ENCODE data around the gene MOB2.

Gene MOB2

DNA sequence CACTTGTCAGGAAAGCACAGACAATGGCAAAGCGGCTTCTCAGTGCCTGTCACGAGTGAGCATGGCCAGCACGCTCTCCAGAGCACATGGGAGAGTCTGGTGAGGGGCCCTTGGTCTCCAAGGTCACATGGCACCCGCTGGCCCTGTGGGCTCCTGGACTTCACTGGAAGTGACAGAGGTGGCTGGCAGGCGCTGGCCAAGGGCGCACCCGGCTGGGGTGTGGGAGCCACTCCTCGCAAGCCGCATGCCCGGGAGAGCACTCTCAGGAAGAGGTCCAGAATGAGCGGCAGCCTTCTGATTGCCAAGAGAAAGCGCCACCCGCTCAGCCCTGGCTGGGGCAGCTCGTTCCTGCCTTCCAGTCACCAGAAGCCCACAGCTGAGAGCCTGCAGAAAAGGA is 17.1 kb upstream of the MOB2 start:
- DNase-seq (ENCODE audit: low spot score) = no peak

DNA sequence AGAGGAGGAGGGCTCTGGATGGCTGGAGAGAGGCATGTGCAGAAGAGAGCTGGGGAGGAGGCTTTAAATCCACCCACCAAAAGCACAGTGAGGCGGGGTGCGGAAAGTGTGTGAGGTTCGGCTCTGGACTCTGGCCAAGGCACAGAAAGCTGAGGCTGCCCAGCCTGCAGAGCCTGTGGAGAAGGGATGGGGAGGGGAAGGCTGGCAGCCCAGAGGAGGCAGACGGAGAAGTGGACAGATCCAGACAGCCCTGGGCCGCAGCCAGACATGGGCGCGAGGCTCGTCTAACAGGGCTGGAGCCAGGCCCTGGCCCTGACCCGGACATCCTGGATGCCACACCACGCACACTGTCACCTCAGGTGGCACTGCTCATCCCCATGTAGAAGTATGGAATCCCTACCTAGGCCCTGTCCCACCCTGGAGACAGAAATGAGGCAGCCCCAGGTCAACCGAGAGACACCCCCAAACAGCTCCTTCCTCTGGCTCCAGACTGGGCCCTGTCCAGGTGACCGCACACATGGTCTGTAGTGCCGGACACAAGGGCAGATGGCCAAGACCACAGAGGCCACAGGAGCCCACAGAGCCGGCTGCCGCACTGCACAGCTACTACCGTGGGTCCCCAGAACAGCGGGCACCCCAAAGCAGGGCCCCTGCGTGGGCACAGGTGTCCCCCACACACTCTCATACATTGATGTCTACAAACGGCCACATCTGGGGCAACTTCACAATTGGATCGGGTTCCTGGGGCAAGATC is 16.6 kb upstream of the MOB2 start:
- DNase-seq (ENCODE audit: low spot score) = no peak

DNA sequence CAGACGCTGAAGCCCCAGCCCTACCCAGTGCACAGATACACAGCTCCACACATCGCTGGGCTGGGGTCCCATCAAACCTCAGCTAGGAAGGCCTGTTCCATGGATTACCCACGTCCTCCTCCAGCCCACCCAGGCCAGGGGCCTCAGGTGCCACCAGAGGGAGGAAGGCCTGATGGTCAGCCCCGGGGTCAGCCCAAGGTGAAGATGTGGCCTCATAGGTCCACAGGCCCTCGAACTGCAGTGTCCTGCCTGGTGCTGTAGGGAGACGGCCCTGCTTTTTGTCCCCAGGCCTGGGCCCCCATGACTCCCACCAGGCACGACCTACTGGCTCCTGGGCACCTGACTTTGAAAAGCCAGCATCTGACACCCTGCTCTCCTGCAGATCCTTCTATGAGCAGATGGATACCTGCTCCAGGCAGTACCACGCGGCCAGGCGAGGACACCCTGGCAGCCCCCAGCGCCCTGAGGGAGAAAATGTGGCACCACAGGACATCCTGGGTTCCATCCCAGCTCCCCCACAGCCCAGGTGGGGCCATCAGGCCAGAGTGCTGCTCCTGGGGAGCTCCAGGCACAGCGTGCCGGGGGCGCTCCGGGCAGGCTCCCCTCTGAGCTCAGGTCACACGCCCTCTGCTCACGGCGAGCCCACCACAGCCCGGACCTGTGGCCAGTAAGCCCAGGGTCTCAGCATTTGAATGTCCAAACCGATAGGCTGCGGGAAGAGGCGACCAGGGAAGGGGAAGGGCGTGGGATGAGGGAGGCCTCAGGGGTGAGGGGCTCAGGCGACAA is 15.8 kb upstream of the MOB2 start:
- DNase-seq (ENCODE audit: low spot score) = no peak

DNA sequence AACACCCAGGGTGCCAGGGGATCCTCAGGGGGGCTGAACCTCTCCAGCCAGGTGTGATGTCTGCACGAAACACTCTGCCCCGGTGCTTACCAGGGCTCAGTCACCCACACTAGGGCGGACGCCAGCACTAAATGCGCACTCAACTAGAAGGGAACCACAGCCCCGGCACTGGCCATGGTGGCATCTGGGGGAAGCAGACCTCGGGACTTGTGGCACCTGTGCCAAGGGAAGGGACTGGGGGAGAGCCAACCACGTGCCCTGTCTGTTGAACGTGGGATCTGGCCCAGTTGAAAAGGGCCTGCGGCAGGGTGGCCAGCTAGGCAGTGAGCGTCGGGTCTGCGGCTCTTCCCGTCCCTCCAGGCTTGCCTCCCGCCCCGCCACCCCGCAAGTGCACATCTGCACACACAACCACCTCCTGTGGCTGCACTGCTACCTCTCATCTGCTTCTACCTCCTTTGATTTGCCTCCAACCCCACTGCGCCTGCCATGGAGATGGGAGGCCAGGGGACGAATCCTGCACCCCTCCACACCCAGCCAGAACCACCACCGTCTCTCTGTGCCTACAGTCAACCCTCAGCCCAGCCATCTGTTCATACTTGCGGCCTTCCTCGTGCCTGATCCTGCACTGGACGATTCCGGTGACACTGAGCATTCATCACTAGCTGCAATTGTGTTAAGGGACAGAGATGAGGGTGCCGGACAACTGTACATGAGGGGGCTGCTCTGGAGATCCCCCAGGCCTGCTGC is 15.0 kb upstream of the MOB2 start:
- DNase-seq (ENCODE audit: low spot score) = no peak

DNA sequence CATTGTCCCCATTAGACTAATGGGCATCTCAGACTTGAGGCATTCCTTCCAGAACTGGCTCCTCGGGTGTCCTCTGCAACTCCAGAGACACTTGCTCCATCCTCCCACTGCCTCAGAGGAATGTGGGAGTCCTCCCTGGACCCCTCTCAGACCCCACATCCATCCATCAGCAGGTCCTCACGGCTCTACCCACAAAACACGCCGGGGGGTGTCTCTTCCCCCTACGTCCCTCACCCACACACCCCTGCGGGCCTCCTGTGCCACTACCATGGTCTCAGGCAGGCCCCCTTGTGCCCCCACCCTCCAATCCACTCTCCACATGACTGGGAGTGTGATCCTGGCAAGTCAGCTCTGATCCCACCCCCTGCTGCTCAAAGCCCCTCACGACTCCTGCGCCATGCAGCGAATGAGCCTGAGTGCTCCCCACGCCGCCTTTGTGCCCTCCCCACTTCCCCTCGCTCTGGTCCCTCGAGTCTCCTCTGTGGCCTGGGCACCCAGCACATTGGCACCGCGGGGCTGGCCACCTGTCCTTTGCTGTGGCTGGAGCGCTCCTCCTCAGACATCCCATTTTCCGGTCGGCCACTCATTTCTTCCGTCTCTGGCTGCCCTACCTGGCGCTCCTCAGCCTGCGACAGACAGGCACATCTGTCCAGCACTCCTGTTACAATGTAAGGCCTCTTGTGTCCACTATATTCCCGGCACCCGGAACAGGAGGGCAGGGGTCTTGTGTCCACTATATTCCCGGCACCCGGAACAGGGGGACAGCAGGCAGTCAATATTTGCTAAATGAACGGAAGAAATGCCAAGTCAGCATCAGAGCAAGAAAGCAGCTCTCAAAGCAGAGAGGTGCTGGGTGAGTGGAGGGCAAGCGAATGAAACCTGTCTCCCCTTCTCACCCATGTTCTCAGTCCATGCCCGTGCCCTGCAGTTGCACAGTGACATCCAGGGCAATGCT is 14.2 kb upstream of the MOB2 start:
- no peak for DNase-seq (ENCODE audit: low spot score)

DNA sequence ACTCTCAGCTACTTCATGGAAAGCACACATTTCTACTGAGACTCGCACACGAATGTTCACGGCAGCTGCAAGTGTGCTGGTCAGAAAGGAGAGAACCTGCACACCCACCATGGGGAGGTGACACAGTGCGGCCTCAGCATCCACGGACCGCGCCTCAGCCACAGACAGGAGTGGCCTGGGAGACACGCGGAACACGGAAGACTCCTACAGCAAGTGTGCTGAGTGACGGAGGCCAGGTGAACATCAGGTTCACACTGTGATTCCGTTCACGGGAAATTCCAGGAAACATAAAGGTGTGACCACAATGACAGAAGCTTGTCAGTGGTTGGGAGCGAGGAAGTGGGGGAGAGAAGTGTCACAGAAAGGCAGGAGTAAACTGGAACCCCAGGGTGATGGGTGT is 13.3 kb upstream of the MOB2 start:
- no peak for DNase-seq (ENCODE audit: low spot score)

DNA sequence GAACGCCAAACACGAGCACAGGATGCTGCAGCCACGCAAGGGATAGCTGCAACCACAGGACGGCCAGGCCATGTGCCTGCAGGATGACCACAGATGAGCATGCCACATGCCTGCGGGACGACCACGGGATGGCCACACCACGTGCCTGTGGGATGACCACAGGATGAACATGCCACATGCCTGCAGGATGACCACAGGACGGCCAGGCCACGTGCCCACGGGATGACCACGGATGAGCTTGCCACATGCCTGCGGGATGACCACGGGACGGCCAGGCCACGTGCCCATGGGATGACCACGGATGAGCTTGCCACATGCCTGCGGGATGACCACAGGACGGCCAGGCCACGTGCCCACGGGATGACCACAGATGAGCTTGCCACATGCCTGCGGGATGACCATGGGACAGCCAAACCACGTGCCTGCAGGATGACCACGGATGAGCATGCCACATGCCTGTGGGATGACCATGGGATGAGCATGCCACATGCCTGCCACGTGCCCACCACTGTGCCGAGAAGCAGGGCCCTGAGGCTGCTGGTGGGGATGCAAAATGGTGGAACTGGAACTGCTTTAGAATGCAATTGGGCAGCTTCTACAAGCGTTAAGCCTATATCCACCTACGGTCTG is 12.8 kb upstream of the MOB2 start:
- no peak for DNase-seq (ENCODE audit: low spot score)

DNA sequence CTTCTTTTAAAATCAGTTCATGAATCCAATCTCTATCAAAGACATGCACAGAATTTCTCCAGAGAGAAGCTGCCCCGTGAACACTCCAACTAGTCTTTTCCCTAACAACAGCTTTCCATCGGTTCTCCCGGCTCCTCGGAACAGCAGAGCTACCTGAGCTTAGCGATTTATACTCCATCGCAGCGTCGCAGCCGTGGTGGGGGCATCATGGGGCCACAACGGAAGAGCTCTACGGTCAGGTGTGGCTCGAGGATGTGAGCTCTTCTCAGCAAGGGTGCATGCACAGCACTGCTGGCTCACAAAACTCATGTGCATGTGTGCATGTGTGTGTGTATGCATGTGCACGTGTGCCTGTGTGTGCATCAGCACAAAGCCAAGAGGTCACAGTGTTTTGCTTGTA is 11.7 kb upstream of the MOB2 start:
- DNase-seq (ENCODE audit: low spot score) = no peak

DNA sequence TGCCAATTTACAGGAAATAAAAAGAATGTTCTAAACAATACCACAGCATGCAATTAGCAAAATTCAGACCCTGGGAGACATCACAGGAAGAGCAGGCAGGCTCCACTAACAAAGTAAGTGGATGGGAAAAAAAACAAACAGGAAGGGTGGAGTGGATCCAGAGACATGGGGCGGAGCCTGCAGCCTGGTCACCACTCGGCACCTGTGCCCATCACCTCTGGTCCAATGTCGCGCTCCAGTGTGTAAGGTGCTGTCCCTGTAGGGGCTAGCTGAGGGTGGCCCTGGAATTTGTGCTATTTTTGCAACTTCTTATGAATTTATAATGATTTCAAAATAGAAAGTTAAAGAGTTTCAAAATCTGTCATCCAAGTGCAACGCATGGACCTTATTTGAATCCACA is 11.0 kb upstream of the MOB2 start:
- no peak for DNase-seq (ENCODE audit: low spot score)

DNA sequence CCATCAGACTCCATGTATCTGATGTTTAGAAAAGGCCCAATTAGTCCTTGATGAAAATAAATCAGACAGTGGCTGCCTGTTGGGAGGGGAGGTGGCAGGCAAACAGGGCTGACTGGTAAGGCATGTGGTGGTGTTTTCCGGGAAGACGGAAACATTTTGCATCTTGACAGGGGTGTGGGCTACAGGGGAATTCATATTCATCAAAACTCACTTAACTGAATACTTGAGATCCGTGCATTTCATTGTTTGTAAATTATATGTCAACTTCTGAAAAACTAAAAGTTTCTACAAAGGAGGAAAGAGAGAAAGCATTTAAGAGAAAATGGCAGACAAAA is 10.1 kb upstream of the MOB2 start:
- DNase-seq (ENCODE audit: low spot score) = no peak

DNA sequence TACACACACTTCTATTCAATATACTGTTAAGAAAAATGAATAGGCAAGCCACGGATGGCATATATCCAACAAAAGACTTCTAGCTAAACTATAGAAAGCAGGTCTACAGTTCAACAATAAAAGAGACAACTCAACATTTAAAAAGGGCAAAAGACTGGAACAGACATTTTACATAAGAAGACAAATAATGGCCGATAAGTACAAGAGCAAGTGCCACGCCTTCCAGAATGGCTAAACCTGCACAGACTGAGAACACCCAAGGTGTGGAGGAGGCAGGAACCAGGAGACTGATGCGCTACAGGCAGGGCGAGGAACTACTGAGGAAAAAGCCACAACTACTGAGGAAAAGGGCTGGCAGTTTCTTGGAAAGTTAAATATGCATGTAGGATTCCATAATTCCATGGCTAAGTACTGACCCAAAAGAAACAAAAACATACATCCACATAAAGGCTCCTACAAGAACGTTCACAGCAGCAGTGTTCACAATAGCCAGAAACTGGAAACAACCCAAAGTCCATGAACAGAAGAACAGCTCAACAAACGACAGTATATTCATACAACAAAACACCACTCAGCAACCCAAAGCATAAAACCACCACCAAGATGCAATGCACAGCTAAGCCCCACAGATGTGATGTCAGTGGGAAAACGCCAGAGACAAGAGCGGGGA is 9.6 kb upstream of the MOB2 start:
- DNase-seq (ENCODE audit: low spot score) = no peak

DNA sequence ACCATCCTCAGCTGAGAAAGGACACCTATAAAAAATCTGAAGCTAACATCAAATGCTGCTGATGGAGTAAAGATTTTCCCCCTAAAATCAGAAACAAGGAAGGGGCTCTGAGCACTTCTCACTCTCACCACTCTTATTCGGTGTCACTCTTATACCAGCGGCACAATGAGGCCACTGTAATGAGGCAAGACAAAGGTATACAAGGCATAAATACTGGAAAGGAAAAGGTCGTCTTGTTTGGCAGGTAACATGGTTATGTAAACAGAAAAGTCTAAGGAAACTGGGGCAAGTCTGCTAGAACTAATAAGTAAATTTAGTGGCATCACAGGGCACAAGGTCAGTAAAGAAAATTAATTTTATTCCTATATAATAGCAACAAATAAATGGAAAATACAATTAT is 8.1 kb upstream of the MOB2 start:
- no peak for DNase-seq (ENCODE audit: low spot score)

DNA sequence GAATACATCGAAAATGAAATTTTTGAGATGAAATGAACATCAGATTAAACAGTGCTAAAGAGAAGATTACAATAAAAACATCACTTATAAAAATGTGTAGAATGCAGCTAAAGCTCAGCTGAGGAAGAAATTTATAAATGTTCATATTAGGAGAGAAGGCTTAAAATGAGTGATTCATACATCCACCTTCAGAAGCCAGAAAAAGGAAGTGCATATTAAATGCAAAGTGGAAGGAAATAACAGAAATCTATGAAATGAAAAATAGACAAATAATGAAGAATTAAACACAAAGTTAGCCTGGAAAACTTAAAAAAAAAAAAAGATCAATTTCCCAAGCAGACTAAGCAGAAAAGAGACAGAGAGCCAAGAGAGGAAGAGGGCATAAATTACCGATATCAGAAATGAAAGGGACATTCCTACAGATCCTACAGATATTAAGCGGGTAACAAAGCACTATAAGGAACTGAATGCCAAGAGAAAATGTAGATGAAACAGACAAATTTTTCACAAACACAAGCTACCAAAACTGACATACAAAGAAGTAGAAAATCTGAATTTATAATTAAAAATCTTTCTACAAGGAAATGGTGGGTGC is 7.2 kb upstream of the MOB2 start:
- DNase-seq (ENCODE audit: low spot score) = no peak

DNA sequence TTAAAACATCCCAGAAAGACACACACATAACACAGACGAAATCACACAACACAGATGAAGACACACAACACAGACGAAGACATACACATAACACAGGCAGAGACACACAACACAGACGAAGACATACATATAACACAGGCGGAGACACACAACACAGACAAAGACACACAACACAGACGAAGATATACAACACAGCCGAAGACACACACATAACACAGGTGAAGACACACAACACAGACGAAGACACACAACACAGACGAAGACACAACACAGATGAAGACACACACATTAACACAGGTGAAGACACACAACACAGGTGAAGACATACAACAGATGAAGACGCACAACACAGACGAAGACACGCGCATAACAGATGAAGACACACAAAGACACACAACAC is 4.8 kb upstream of the MOB2 start:
- no peak for DNase-seq (ENCODE audit: low spot score)

DNA sequence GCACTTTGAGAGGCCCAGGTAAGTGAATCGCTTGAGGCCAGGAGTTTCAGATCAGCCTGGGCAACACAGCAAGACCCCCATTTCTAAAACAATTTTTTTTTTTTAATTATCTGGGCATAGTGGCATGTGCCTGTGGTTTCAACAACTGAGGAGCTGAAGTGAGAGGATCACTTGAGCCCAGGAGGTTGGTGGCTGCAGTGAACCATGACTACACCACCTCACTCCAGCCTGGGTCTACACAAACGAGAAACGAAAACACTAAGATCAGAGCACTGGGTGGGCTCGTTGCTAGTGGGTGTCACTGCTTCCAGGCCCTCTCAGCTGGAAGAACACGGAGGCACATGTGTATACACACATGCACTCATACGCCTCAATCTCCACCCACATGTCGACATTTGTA is 4.1 kb upstream of the MOB2 start:
- no peak for DNase-seq (ENCODE audit: low spot score)

DNA sequence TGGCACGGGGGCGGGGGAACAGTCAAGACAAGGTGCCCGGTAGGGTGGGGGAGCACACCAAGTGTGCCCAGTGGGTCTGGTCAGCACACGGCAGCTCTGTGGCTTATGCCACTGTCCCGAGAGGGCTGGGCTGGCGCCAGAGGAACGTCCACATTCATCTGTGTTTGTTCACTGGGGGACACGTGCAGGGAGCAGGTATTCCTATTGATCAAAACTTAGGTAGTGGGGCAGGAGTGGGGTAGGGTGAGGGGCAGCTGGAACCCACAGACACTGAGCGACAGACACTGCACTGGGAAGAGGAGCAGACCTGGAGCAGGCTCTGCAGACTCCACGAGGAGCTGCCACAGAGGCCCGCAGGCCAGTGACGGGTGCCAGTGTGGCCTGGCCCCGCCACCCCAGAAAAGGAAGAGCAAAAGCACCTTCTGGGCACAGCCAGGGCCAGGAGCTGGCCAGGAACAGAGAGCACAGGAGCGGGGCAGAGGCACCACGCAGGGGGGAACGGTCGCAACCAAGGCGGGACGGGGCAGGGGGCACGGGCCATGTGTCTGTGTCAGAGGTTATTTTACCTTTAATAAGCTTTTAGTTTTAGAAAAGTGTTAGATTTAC is 2.1 kb upstream of the MOB2 start:
- no peak for DNase-seq (ENCODE audit: low spot score)

DNA sequence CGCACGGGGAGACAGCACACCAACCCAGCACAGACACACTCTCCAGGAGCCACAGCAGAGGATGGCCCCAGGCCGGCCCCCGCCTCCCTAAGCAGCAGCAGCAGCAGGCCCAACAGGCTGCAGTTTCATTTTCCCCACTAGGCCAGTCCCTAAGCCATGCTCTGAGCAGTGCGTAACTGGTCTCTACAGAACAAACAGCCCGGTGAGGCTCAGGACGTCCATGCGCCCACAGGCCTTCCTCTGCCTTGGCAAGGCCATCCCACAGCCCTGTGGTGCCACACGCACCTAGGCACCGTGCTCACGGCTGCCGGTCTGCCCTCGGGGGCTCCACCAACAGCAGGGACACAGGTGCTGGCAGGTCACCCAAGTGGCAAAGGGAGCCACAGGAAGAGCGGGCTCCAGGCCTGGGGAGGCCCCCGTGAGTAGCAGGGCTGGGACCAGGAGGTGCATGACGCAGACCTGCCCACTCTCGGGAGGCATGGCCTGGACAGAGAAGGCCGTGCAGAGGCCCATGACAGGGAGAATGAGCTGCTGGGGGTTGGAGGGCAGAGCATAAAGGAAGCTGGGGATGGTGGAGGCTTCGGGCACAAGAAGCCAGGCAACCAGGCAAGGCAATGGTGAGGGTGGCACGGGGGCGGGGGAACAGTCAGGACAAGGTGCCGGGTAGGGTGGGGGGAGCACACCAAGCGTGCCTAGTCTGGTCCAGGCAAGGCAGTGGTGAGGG is 1.4 kb upstream of the MOB2 start:
- DNase-seq (ENCODE audit: low spot score) = no peak

DNA sequence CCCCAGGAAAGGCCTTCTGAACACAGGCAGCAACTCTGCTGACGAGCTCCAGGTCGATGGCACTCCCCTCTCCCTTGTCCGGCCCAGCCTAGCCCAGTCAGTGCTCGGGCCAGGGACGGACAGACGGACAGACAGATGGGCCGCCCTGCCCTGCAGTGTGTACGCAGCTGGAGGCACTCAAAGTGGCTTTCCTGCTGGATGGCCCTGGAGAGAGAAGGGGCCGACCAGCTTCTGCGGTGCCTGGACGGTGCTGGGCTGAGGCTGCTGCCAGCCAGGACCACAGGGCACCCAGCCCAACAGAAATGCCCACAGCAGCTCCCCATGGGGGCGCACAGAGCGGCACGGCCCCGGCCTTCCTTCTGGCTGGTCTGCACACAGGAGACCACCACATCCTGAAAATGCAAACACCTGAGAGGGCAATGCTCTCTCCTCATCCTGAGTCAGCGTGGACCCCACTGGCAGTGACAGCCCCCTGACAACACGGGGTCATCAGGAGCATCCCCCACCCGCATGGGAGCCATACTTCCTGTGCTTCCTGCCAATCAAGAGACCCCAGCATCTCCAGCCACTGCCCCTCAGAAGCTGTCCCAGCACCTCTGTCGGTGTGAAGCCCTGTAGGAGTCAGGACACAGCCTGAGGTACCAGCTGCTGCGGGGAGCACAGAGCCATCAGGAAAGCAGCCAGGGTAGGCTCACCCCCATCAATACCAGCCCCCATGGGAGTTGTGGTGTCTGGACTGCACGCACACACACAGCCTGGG is 692 bp upstream of the MOB2 start:
- DNase-seq (ENCODE audit: low spot score) = no peak

DNA sequence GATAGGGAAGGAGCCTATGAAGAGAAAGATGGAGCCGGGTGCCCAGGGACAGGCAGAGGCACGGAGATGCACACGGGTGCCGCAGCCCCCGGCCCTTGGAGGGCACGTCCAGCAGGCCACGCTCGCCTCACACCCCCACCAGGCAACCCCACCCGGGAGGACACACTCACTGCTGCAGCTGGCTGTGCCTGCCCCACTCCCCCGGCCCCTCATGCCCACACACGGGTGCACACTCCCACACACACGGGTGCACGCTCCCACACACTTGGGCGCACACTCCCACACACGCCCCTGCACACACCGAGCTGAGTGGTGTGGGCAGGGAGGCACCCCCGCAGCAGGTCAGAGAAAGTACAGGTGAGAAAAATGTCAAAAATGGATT is 1.1 kb downstream of the MOB2 start:
- DNase-seq (ENCODE audit: low spot score) = no peak

All from LoVo (cell line).